Neural crest cell (in vitro differentiated cells): ENCODE data around the gene ROBO1. TPM values are rescaled to one million over a fixed set of nuclear protein-coding genes. Genes with fewer than 3 reads are reported as not detected.

Source experiments
- DNase-seq: peaks from one replicate; pipeline ENCODE4 v3.0.0; 2021; ENCODE audit warnings: low read depth, mixed read lengths, low spot score
- H3K27ac Mint-ChIP-seq: one replicate; pipeline ENCODE4 v1.8.0; 2021; ENCODE audit warnings: mild to moderate bottlenecking, mixed read lengths; ENCODE audit not compliant: unreplicated experiment
- H3K27me3 Mint-ChIP-seq: 2 replicates; pipeline ENCODE4 v1.8.0; 2021; ENCODE audit warnings: low read depth, mild to moderate bottlenecking, mixed read lengths
- H3K36me3 Mint-ChIP-seq: 2 replicates; pipeline ENCODE4 v1.8.0; 2021; ENCODE audit warnings: low read depth, mild to moderate bottlenecking, mixed read lengths
- H3K4me1 Mint-ChIP-seq: 2 replicates; pipeline ENCODE4 v1.8.0; 2021; ENCODE audit warnings: mixed read lengths
- H3K4me3 Mint-ChIP-seq: one replicate; pipeline ENCODE4 v1.8.0; 2021; ENCODE audit warnings: mild to moderate bottlenecking, mixed read lengths
- H3K9me3 Mint-ChIP-seq: 2 replicates; pipeline ENCODE4 v1.8.0; 2021; ENCODE audit warnings: mixed read lengths
- total RNA-seq: library from RNA; stranded (reverse); gene quantifications from 2 replicates; pipeline ENCODE4 v1.2.1, GENCODE V29; 2021
- TF ChIP-seq, protein P1 (sequence below): fragments of 200-600 bp; sonication (generic); conservative IDR thresholded peaks from 2 replicates; pipeline ENCODE4 v1.5.0; 2021; ENCODE audit warnings: antibody characterized with exemption, mild to moderate bottlenecking

The ROBO1 gene
- total RNA-seq, 1 donor from 2014 or later: 88.7 TPM

DNA sequence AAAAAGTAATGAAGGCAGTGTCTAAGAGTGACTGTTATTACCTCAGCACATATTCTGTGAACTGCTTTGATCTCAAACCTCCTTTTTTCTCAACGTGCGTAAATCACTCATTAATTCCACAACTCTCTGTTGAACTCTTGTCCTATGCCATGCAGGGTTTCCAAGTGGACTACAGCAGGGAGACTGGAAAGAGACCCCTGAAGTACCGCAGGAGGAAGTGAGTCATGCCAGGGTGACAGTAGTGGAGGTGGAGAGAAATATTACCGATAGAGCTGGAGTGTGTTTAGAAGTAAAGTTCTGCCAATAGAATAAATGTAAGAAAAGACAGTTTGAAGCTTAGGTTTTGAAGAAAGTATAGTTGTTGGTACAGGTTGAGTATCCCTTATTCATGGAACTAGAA is 908.9 kb downstream of the ROBO1 start:
- Mint-ChIP-seq H3K9me3 (peaks cover 3% of the 10 kb centered on the region), H3K4me3 (no peak overlapping the region), H3K27ac (no peak overlapping the region), H3K36me3 (peaks cover 12% of the 10 kb centered on the region), H3K4me1 (peaks cover 9% of the 10 kb centered on the region), H3K27me3 (no peaks in the 10 kb centered on the region)
- TF ChIP-seq, protein P1, sequence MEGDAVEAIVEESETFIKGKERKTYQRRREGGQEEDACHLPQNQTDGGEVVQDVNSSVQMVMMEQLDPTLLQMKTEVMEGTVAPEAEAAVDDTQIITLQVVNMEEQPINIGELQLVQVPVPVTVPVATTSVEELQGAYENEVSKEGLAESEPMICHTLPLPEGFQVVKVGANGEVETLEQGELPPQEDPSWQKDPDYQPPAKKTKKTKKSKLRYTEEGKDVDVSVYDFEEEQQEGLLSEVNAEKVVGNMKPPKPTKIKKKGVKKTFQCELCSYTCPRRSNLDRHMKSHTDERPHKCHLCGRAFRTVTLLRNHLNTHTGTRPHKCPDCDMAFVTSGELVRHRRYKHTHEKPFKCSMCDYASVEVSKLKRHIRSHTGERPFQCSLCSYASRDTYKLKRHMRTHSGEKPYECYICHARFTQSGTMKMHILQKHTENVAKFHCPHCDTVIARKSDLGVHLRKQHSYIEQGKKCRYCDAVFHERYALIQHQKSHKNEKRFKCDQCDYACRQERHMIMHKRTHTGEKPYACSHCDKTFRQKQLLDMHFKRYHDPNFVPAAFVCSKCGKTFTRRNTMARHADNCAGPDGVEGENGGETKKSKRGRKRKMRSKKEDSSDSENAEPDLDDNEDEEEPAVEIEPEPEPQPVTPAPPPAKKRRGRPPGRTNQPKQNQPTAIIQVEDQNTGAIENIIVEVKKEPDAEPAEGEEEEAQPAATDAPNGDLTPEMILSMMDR: no peak
- no peak for DNase-seq

DNA sequence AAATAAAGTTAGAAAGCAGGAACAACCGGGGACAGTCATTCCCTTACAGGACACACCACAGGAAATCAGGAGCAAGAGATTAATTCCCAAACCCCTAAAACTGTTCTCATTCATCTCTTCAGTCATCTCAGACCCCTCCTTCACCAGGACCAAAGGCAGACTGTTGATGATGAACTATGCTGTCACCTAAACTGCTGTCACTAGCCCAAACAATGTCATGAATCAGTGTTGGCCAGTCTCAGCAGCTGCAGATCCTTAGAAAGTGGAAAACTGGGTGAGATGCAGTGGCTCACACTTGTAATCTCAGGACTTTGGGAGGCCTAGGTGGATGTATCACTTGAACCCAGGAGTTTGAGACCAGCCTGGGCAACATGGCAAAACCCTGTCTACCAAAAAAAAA is 909.6 kb downstream of the ROBO1 start:
- DNase-seq: no peak
- peaks cover 3% of the 10 kb centered on the region for H3K9me3 Mint-ChIP-seq
- H3K4me1 Mint-ChIP-seq: peaks cover 9% of the 10 kb centered on the region
- peaks cover 12% of the 10 kb centered on the region for H3K36me3 Mint-ChIP-seq
- no peak overlapping the region for H3K27ac Mint-ChIP-seq
- TF ChIP-seq, protein P1: no peak
- no peak overlapping the region for H3K4me3 Mint-ChIP-seq
- H3K27me3 Mint-ChIP-seq: no peaks in the 10 kb centered on the region

DNA sequence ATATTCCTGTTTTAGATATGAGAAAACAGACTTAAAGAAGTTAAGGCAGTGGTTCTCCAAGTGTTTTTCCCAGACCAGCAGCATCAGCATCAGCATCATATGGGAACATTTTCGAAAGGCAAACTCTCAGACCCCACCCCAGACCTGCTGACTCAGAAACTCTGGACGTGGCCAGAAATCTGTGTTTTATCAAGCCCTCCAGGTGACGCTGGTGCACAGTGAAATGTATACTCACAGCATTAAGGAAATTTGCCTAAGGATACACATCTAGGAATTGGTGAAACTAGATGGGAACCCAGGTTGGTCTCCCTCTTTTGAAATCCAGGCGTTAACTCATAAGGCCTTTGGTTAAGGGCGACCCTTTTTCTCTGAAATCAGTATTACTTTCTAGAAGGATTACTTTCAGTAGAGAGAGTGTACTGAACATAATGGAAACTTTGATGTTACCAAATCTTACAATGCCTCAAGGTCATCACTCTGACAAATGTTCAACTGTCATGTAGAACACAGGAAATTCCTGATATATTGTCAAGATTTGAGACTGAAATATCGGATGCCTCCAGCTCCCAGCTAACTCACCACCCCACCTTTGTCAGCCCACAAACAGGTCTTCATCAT is 910.2 kb downstream of the ROBO1 start:
- Mint-ChIP-seq H3K9me3 (peaks cover 3% of the 10 kb centered on the region), H3K4me3 (no peak overlapping the region), H3K27ac (no peak overlapping the region), H3K4me1 (peaks cover 9% of the 10 kb centered on the region), H3K27me3 (no peaks in the 10 kb centered on the region), H3K36me3 (peaks cover 14% of the 10 kb centered on the region)
- DNase-seq: no peak
- TF ChIP-seq, protein P1: no peak

DNA sequence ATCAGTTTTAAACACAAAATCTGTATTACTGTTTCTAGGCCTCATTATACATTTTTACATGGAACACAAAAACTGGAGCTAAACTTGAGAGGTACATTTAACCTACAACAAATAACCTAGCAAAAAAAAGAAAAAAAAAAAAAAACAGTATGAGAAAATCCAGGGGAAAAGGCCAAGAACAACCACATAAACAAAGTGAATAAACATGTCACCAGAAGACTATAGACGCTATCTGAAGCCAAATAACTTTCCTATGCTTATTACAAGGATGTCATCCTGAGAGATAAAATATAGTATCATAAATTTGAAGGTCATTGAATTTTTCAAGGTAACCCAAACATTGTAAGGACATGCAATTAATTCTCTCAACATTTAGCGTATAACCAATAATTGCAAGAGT is 911.6 kb downstream of the ROBO1 start:
- H3K9me3 Mint-ChIP-seq: peaks cover 3% of the 10 kb centered on the region
- H3K4me3 Mint-ChIP-seq: no peak overlapping the region
- H3K4me1 Mint-ChIP-seq: peaks cover 9% of the 10 kb centered on the region
- TF ChIP-seq, protein P1: no peak
- H3K27me3 Mint-ChIP-seq: no peaks in the 10 kb centered on the region
- no peak overlapping the region for H3K27ac Mint-ChIP-seq
- DNase-seq: no peak
- peaks cover 12% of the 10 kb centered on the region for H3K36me3 Mint-ChIP-seq

DNA sequence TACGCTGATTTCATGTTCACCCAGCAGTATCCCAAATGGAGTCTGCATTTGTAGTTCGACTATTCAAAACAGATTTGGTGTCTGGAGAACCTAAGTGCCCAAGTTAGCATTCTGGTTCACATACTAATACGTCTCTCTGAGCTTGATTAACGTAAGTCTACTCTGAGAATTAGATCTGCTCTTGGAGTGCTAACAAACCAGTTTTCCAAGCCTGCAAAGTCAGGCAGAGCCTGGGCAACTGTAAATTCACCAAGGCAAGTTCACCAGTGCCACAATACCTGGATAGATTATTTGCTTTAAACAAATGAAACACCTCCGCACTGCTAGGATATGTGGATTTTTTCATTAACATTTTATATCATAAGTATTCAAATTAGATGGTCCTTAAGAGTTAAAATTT is 912.6 kb downstream of the ROBO1 start:
- Mint-ChIP-seq H3K9me3 (no peaks in the 10 kb centered on the region), H3K27ac (no peak overlapping the region), H3K36me3 (peaks cover 8% of the 10 kb centered on the region), H3K4me1 (peaks cover 9% of the 10 kb centered on the region), H3K4me3 (no peak overlapping the region), H3K27me3 (no peaks in the 10 kb centered on the region)
- no peak for DNase-seq
- TF ChIP-seq, protein P1: no peak
